ENCODE measurements around the gene KANK4.

Gene KANK4

GRCh38 chr1:62196086-62196690, 123.0 kb downstream of the KANK4 start:
- no peak for DNase-seq

- no peak for DNase-seq
These were observed 124.3 kb downstream of the KANK4 start, which contains the start of gene L1TD1 for GRCh38 chr1:62194651-62195544. Gene L1TD1 (plus strand): TSS chr1:62194849. CDS start chr1:62206629, 11,780 bp downstream.

- DNase-seq = no peak
These were observed 131.1 kb downstream of the KANK4 start for GRCh38 chr1:62188111-62188510.

GRCh38 chr1:62187548-62187947, 131.7 kb downstream of the KANK4 start:
- DNase-seq = no peak

Data from activated CD4-positive, alpha-beta T cell treated with anti-CD3 and anti-CD28 coated beads, Interleukin-2, Interleukin-6, amounts not matched to agents 100 ng/mL and 50 ng/mL, durations not matched to agents 16 hours and 8 hours (primary cell).